ENCODE data around the gene GBX2. TPM values are rescaled to one million over a fixed set of nuclear protein-coding genes. Genes with fewer than 3 reads are reported as not detected.

Gene GBX2
- total and polyA plus RNA-seq, 5 experiments from 2014 or later = not detected

DNA sequence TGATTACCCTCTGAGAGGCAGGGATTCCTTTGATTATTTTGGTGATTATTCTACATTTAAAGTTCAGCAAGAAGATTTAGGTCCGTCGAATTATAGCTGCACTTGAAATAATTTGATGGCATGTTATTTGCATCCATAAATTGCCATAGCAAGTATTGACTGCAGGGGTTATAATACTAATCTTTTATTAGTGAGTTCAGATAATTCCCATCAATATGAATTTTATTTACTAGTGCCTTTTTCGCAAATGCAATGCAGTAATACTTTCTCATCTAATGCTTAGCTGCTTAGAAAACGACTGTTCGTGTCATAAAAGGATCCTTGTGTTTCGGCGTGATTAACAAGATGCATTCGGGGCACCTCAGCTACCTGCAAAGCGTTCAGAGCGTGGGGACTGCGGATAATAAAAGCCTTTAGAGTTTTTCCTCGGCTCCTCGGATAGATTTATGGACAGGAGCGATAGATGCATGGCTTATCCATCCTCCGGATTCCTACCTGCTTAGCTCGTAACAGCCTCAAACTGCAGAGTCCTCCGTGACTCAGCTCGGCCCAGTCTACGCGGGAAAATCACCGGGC is 2.5 kb upstream of the GBX2 start:
- Mint-ChIP-seq H3K36me3 (peaks cover 0 to 4% (median 0%) of the 10 kb centered on the region in 3 donors), H3K9me3 (peaks cover 0 to 1% (median 0%) of the 10 kb centered on the region in 9 donors), H3K27me3 (peaks cover 33 to 72% (median 55%) of the 10 kb centered on the region in 5 donors), H3K4me1 (peaks cover 5 to 28% (median 16%) of the 10 kb centered on the region in 4 donors), H3K27ac (no peak overlapping the region), H3K4me3 (peak overlapping the region in 1 of 10 donors; percentile 23)
- POLR2A ChIA-PET = no interaction called here
- ATAC-seq (no peak), DNase-seq (no peak)

GRCh38 chr2:236169741-236170589 is 1.8 kb upstream of the GBX2 start:
- Mint-ChIP-seq H3K9me3 (peaks cover 0 to 1% (median 0%) of the 10 kb centered on the region in 9 donors), H3K36me3 (peaks cover 0 to 4% (median 0%) of the 10 kb centered on the region in 3 donors), H3K4me3 (peak overlapping the region in 1 of 10 donors; percentile 23), H3K27me3 (peaks cover 37 to 71% (median 57%) of the 10 kb centered on the region in 5 donors), H3K4me1 (peaks cover 5 to 28% (median 17%) of the 10 kb centered on the region in 4 donors), H3K27ac (peak overlapping the region in 1 of 10 donors; percentile 15)
- no peak for DNase-seq
- ATAC-seq = no peak
- POLR2A ChIA-PET = no interaction called here

DNA sequence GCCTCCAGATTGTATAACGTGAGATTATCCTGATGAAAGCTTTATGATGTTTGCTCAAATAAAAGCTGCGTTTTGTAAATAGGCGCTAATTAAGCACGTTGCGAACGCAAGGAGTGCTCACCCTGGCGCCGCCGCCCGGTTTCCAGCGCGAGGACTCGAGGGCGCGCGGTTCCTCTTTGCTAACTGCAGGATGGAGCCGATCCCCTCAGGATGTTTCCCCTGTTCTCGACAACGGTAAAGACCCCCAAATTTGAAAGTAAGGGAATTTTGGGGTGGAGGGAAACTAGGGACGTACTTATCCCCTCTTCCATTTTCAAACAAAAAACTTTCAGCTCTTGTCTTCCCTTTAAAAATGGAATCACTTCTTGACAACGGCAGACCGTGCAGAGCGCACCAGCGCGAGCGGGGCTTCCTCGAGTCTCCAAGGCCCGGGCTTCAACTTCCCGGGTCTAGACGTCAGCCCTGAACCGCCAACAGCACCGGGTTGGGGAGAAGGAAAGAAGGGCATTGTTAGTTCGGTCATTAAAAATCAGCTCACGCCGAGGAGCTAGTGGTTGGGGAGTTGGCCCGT is 1.1 kb upstream of the GBX2 start:
- peaks cover 7 to 30% (median 18%) of the 10 kb centered on the region in 4 donors for H3K4me1 Mint-ChIP-seq
- peaks cover 0 to 4% (median 0%) of the 10 kb centered on the region in 3 donors for H3K36me3 Mint-ChIP-seq
- no peaks in the 10 kb centered on the region for H3K9me3 Mint-ChIP-seq
- no peak for ATAC-seq
- POLR2A ChIA-PET = no interaction called here
- DNase-seq = no peak
- peaks cover 36 to 68% (median 53%) of the 10 kb centered on the region in 5 donors for H3K27me3 Mint-ChIP-seq
- no peak overlapping the region for H3K27ac Mint-ChIP-seq
- peak overlapping the region in 1 of 10 donors; percentile 20 for H3K4me3 Mint-ChIP-seq

DNA sequence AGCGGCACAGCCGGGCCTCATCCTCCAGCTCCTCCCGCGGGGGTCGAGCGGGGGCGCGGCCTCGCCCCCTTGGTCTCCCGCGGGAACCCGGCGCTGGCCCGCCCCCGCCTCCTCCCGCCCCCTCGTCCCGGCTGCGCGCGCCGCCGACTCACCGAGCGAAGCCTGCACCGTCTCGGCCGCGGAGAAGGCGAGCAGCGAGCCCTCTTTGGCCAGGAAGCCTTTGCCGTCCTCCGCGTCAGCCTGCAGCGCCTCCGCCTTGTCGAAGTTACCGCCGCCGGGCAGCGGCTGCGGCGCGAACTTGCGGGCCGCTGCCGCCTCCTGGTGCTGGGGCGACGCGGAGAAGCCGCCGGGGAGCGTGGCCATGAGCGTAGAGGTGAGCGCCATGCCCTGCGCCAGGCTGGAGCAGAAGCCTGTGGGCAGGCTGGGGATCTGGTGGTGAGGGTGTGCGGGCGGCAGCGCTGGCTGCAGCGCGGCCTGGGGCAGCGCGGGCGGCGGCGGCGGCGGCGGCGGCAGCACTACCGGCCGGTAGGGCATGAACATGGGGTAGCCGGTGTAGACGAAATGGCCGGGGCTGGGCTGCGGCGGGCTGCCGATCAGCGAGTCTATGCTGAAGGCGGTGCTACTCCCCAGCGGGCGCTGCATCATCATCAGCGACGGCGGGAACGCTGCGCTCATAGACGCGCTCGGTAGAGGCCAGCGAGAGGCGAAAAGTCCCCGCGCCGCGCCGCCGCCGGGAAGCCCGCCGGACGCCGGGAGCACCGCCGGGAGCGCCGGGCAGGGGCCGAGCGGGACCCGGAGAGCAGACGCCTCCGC is 683 bp downstream of the GBX2 start:
- no peak for DNase-seq
- H3K4me1 Mint-ChIP-seq = peaks cover 7 to 30% (median 17%) of the 10 kb centered on the region in 4 donors
- H3K4me3 Mint-ChIP-seq = no peak overlapping the region
- POLR2A ChIA-PET = no interaction called here
- H3K9me3 Mint-ChIP-seq = no peaks in the 10 kb centered on the region
- H3K27me3 Mint-ChIP-seq = peaks cover 32 to 64% (median 51%) of the 10 kb centered on the region in 5 donors
- peaks cover 0 to 4% (median 0%) of the 10 kb centered on the region in 3 donors for H3K36me3 Mint-ChIP-seq
- no peak overlapping the region for H3K27ac Mint-ChIP-seq
- ATAC-seq = no peak

DNA sequence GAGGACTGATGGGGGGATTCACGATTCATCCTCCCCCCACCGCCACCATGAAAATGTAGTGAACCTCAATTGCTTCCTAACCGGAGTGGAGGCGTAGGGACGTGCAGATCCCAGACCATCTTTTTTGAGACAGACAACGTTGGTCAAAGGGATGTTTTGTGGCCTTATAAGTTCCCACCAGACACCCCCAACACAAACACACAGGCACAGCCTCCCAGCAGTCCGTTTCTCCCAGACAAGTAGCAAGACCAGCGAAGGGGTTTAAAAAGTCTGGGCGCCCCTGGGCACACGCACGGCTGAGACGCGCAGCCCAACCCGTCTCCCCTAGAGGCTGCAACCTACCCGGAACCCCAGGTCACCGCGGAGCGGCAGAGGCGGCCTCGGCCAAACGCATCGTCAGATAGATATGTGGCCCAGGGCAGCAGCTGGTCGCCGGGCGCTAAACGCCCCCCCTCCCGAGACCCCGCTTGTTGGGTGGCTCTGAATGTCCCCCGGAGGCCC is 1.3 kb downstream of the GBX2 start:
- DNase-seq = no peak
- Mint-ChIP-seq H3K27me3 (peaks cover 30 to 63% (median 47%) of the 10 kb centered on the region in 5 donors), H3K9me3 (no peaks in the 10 kb centered on the region), H3K4me3 (peak overlapping the region in 7 of 10 donors; percentile 24 to 70 (median 55)), H3K27ac (no peak overlapping the region), H3K36me3 (peaks cover 0 to under 1% (median under 1%) of the 10 kb centered on the region in 3 donors), H3K4me1 (peaks cover 6 to 26% (median 15%) of the 10 kb centered on the region in 4 donors)
- POLR2A ChIA-PET = interaction anchor here (0.7 kb wide), 1 partner anchor 748 kb away, joined by 3 read pairs; no protein-coding TSS in a partner anchor
- ATAC-seq = no peak

DNA sequence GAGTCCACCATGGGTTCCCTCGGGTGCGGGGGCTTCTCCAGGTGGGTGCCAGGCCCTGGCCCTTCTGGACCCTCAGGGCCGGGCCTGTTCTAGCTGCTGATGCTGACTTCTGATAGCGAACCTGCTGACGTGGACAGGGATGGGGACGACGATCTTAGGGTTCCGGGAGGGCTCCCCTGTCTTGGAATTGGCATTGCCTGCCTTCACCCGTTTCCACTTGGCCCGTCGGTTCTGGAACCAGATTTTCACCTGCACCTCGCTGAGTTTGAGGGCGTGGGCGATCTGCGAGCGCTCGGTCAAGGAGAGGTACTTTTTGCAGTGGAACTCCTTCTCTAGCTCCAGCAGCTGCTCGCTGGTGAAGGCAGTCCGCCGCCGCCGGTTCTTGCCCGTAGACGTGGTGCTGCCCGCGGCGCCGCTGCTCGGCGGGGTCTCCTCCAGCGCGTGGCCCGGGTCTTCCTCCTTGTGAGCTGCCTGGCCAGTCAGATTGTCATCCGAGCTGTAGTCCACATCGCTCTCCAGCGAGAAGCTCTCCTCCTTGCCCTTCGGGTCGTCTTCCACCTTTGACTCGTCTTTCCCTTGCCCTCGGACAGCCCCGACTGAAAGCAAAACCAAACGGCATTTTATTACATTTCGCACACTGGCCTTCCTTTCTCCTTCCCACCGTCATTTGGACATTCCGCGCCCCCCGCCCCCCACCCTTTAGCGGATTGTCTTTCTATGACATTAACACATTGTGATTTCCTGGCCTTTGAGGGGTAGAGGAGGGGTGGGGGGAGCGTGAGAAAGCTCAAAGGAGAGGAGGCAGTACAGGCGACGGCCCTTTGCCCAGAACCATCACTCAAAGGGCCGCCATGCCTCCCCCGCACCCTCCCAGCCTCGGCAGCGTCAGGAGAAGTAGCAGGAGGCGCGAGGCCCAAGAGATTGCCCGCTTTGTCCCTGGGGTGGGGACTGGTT is 2.1 kb downstream of the GBX2 start:
- ATAC-seq (no peak), DNase-seq (no peak)
- Mint-ChIP-seq H3K4me3 (peak overlapping the region; percentile 16 to 70 (median 52)), H3K9me3 (no peaks in the 10 kb centered on the region), H3K4me1 (peaks cover 6 to 26% (median 14%) of the 10 kb centered on the region in 4 donors), H3K27ac (no peak overlapping the region), H3K36me3 (peaks cover 0 to 2% (median 0%) of the 10 kb centered on the region in 3 donors), H3K27me3 (peaks cover 33 to 63% (median 49%) of the 10 kb centered on the region in 5 donors)
- POLR2A ChIA-PET = interaction anchor here (0.7 kb wide), 1 partner anchor 747 kb away, joined by 3 read pairs; no protein-coding TSS in a partner anchor

GRCh38 chr2:236164925-236165841 is 3.0 kb downstream of the GBX2 start:
- peaks cover 6 to 23% (median 14%) of the 10 kb centered on the region in 4 donors for H3K4me1 Mint-ChIP-seq
- peak overlapping the region in 1 of 10 donors; percentile 53 for H3K27ac Mint-ChIP-seq
- DNase-seq (no peak), ATAC-seq (no peak)
- H3K9me3 Mint-ChIP-seq = no peaks in the 10 kb centered on the region
- POLR2A ChIA-PET = no interaction called here
- peaks cover 24 to 62% (median 48%) of the 10 kb centered on the region in 5 donors for H3K27me3 Mint-ChIP-seq
- peaks cover 0 to 2% (median 0%) of the 10 kb centered on the region in 3 donors for H3K36me3 Mint-ChIP-seq
- H3K4me3 Mint-ChIP-seq = peak overlapping the region in 6 of 10 donors; percentile 30 to 69 (median 49)

DNA sequence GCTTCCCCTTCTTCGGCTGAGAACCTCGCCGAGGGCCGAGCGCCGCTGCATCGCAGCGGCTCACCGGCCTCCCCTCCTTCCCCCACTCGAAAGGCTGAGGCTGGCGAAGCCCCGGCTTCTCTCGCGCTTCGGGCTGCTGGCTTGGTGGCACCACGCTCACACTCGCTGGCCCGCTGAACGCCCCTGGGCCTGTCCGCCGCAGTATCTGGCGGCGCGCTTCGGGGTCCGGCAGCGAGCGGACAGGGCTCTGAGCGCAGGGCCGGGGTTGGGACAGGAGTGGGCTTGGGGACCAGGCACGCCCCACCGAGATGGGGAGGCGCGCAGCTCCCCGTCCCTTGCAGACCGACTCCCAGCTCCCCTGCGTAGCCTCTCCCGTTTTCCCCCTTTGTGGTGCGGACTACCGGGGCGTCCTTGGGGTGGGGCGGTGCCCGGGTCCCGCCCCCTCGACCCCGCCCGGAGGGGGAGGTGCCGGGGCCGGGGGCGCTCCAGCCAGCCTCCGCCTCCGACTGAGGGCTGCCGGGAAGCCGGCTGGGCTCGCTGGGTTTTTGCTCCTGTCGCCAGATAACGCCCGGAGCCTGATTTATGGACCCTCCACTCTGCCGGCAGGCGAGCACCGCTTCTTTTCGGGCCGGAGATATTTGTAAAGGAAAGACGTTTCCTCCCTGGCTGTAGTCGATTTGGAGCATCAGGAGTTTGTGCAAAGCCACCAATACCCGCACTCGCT is 3.8 kb downstream of the GBX2 start:
- Mint-ChIP-seq H3K4me3 (peak overlapping the region in 6 of 10 donors; percentile 30 to 69 (median 49)), H3K4me1 (peaks cover 6 to 20% (median 14%) of the 10 kb centered on the region in 4 donors), H3K36me3 (peaks cover 0 to 2% (median 0%) of the 10 kb centered on the region in 3 donors), H3K27ac (peak overlapping the region in 1 of 10 donors; percentile 53), H3K9me3 (no peaks in the 10 kb centered on the region), H3K27me3 (peaks cover 21 to 57% (median 40%) of the 10 kb centered on the region in 5 donors)
- ATAC-seq (no peak), DNase-seq (no peak)
- POLR2A ChIA-PET = no interaction called here

- no peak overlapping the region for H3K4me3 Mint-ChIP-seq
- H3K27me3 Mint-ChIP-seq = peaks cover 20 to 59% (median 43%) of the 10 kb centered on the region in 5 donors
- POLR2A ChIA-PET = no interaction called here
These were observed 4.5 kb downstream of the GBX2 start for GRCh38 chr2:236163471-236164200.

More at GRCh38 chr2:236163471-236164200, 4.5 kb downstream of the GBX2 start:
- ATAC-seq = no peak
- Mint-ChIP-seq H3K27ac (no peak overlapping the region), H3K4me1 (peaks cover 6 to 17% (median 14%) of the 10 kb centered on the region in 4 donors), H3K9me3 (no peaks in the 10 kb centered on the region), H3K36me3 (peaks cover 0 to 2% (median 0%) of the 10 kb centered on the region in 3 donors)
- no peak for DNase-seq
